Gastrocnemius medialis (tissue), 4 donors: Measurements from ENCODE around the gene NCAM2.

Source experiments
- CTCF ChIP-seq, 5 experiments: fragments of 450-650 bp in 3 of 5; fragments of 200-600 bp in 2 of 5; sonication (generic) in 2 of 5; IDR thresholded peaks in 4 of 5; conservative IDR thresholded peaks in 1 of 5; 1 replicate in 4 of 5; 2 replicates in 1 of 5; pipeline ENCODE4 v1.5.1; 2016 to 2019; ENCODE audit warnings: antibody characterized with exemption in 5 of 5, mild to moderate bottlenecking in 3 of 5, moderate library complexity in 3 of 5
- POLR2A ChIP-seq, 2 donors: fragments of 450-650 bp; IDR thresholded peaks; one replicate each; pipeline ENCODE4 v1.6.1; 2017; ENCODE audit warnings: antibody characterized with exemption in 2 of 2, mild to moderate bottlenecking in 2 of 2, moderate library complexity in 2 of 2

GRCh38 chr21:21279193-21279901 lies 281.1 kb downstream of the NCAM2 start:
- TF ChIP-seq CTCF (IDR thresholded peaks at IDR 0.05 in 4 of 5, conservative IDR thresholded peaks at IDR 0.05 in 1 of 5) (no peak), POLR2A (IDR thresholded peaks at IDR 0.05) (no peak)
